NCI-H748 treated with DMSO at 0.1 percent for 48 hours (cell line): ENCODE data around the gene SH2B3.

Experiments
- DNase-seq: peaks from one replicate; lab custom pipeline; 2025; lab: John Stamatoyannopoulos, UW

SH2B3 gene

DNA sequence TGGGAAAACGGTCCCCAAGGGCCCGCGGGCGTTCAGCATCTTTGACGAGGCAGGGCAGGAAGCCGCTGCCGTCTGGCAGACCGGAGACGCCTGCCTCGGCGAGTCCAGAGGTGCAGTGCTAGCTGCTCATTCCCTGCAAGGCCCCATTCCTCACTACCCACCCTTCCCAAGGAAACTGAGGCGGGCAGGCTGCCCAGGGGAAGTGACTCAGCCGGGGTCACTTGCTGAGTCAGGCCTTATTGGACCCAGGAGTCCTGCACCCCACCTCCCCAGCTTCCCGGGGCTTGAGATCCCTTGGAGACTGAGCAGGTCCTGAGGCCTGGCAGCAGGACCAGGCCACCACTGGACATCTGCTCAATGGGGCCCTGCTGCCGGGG is 3.7 kb downstream of the SH2B3 start:
- DNase-seq, result no peak

DNA sequence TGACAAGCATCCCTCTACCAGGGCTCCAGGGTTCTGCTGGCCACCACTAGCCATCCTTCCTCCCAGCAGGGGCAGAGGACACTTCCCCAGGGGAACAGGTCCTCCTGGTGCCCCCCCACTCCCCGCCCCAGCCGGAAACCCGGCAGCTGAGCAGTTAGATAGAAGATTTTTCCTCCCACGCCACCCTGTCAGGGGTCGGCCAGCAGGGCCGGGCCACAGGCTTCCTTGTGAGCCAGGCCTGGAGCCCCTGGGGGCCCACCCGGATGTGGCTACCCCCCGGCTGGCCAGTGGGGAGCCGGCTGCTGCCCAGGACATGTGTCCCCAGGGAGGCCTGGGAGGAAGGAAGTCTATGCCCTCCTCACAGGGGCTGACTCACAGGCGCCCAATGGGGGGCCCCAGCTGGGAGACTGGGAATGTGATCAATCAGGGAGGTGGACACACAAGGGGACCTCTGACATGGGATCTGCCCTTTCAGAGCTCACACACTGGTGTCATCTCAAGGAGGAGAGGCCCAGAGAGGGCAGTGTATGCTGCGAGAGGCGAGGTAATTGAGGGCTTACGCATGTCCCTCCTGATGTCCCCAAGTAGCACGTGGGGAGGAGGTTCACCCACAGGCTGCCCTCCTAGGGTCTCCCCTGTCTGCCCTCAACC is 4.2 kb downstream of the SH2B3 start:
- DNase-seq, result no peak

DNA sequence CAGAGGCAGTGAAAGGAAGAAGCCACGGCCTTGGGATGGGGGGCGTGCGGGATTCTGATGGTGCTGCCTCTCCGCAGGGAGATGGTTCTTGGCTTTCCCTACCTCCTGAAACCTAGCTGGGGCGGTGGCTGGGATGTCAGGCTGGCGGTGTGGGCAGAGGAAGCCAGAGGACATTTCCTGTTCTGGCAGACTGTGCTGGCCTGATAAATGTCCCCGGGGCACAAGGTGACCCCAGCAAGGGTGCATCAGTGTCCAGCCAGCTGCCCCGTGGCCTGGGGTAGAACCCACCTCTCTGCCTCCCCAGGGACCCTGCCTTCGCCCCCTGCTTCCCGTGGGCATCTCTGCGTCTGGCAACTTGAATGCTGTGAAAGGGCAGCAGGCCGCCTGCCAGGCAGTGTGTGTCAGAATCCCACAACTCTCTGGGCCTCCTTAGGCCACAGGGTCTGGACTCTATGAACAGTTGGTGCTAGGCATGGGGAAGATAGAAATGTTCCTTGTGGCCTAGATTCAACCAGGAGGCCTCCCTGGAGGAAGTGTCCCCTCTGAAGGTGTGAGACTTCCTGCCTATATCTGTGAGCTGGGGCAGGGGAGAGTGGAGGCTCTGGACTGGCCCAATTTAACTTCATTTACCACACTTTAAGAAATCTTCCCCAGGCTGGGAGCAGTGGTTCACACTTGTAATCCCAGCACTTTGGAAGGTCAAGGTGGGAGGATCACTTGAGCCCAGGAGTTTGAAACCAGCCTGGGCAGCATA is 4.9 kb downstream of the SH2B3 start:
- no peak for DNase-seq

DNA sequence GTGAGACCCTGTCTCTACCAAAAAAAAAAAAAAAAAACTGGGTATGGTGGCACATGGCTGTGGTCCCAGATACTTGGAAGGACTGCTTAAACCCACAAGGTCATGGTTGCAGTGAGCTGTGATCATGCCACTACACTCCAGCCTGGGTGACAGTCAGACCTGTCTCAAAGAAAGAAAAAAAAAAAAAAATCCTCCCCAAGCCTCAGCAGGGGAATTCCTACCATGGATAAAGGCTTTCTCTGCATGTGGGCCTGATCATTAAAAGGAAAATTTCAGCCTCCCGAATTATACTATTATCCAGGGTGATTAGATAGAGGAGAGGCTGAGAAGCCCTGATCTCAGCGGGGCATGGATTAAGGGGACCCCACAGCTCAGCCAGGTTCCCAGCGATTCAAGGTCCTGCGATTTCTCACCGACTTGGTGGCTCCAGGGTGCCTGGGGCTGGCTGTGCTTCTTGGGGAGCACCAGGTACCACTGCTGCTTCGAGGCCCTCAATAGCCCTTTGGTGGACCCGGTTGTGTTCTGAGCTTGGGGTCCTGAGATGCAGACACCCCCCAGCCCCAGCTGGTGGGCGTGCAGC is 5.6 kb downstream of the SH2B3 start:
- no peak for DNase-seq

DNA sequence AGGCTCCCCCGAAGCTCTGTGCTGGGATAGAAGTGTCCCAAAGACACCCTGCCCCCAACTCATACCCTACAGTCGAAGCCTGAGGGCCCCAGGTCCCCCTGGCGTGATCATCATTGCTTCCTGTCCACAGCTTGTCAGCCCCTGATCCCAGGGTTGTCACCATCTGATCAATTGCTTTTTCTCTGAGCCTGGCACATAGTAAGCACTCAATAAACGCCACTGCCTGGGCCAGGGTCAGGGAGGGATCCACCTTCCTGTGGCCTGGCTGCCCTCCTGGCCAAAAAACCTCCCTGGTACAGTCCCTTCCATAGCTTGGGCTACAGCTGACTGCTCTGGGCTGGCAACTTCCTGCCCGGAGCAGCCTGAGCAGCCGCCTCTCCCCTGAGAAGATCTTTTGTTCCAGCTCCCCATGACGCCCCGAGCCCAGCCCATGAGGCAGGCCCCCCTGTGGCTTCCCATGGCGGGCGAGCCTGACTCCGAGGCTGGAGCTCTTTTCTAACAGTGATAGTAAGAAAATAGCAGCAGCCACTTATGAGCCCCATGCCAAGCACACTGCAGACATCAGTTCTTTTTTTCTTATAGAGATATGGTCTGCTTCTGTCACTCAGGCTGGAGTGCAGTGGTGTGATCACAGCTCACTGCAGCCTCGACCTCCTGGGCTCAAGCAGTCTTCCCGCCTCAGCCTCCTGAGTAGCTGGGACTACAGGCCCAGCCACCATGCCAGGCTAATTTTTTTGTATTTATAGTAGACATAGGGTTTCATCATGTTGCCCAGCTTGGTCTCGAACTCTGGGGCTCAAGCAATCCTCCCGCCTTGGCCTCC is 6.5 kb downstream of the SH2B3 start:
- no peak for DNase-seq

DNA sequence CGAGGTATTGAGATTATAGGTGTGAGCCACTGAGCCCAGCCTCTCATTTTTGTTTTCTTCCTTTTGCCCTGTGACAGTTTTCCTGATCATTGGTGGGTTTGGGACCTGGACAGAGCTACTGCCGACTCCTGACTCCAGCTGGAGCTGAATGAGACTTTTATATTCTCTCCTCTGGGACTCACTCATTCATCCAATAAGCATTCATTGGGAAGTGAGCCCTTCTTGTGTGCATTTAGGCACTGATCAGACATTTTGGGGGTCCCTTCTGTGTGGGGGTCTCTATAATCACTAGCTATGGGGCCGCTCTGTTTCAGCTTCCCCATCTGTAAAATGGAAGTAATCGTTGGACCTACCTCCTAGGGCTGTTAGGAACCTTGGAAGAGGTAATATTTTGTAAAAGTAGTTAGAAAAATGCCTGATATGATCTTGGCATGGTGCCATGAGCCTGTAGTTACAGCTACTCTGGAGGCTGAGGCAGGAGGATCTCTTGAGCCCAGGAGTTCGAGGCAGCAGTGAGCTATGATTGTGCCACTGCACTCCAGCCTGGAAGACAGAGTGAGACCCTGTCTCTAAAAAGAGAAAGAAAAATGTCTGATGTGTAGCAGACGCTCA is 7.2 kb downstream of the SH2B3 start:
- no peak for DNase-seq

DNA sequence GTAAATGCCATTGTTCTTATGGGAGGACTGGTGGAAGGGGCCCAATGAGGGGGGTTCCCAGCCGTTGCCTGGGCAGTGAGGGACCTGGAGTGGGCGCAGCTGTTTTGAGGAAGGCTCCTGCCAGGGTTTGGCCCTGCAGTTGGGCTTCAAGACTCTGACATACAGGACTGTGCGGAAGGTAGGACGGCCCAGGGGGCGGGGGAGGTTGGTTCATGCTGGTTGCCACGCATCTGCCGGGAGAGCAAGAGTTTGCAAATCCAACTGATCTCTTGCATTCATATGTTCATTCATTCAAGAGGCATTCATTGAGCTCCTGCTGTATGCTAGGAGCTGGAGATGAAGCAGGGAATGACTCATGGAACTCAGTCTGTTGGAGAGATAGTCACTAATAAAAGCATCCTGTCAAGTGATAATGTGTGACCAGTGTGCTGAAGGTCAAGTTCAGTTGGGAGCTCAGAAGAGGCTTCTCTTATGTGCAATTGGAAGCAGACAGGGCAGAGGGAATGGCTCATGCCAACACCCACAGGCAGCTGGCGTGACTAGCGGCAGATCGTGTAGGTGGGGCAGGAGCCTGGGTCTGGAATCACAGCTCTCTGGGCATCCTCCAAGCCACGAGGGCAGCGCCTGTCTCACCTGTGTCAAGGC is 7.8 kb downstream of the SH2B3 start:
- DNase-seq, result no peak

DNA sequence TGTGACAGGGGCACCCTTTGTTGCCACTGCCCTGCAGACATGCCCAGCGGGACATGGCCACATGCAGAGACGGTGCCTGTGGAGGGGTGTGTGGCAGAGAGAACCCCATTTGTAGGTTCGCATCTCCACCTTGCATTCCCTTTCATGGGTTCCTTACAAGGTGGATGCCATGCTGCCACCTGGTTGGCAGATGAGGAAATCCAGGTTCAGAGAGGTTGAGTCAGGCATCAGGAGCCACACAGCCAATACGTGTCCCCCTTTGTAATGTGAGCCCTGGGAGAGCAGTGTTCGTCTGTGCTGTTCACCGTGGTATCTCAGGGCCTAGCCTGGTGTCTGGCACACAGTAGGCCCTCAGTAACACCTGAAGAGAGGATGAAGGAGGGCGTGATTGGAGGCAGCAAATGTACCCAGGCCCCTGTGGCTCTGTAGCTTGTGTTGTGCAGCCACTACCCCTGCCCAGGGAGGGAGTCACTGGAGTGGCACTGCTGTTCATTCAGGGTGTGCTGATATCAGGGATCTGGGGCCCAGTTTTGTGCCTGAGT is 9.1 kb downstream of the SH2B3 start:
- DNase-seq, result no peak

DNA sequence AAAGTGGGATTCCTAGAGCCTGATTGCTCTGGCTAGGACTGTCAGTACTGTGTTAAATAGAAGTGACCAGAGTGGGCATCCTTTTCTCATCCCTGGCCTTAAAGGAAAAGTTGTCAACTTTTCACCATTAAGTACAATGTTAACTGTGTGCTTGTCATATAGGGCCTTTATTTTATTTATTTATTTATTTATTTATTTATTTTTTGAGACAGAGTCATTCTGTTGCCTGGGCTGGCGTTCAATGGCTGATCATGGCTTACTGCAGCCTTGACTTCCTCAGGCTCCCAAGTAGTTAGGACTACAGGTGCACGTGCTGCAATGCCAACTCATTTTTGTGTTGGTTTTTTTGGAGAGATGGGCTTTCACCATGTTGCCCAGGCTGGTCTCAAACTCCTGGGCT is 11.6 kb downstream of the SH2B3 start:
- no peak for DNase-seq

DNA sequence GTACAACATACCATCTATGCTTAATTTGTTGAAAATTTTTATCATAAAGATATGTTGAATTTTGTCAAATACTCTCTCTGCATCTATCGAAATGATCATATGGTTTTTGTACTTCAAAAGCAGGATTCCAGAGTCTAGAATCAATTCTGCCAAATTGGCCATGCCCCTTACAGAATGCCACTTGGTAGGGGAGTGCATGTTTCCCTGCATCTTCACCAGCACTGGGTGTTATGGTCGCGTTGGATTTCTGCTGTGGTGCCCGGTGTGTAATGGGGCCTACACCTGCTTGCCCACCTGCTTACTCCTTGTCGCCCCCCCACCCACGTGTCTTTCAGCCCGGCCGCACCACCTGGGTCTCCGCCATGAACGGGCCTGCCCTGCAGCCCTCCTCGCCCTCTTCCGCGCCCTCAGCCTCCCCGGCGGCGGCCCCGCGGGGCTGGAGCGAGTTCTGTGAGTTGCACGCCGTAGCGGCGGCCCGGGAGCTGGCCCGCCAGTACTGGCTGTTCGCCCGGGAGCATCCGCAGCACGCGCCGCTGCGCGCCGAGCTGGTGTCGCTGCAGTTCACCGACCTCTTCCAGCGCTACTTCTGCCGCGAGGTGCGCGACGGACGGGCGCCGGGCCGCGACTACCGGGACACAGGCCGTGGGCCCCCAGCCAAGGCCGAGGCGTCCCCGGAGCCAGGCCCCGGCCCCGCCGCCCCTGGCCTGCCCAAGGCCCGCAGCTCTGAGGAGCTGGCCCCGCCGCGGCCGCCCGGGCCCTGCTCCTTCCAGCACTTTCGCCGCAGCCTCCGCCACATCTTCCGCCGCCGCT is 12.3 kb downstream of the SH2B3 start:
- DNase-seq, result no peak

DNA sequence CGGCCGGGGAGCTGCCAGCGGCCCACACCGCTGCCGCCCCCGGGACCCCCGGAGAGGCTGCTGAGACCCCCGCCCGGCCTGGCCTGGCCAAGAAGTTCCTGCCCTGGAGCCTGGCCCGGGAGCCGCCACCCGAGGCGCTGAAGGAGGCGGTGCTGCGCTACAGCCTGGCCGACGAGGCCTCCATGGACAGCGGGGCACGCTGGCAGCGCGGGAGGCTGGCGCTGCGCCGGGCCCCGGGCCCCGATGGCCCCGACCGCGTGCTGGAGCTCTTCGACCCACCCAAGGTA is 12.8 kb downstream of the SH2B3 start:
- no peak for DNase-seq

DNA sequence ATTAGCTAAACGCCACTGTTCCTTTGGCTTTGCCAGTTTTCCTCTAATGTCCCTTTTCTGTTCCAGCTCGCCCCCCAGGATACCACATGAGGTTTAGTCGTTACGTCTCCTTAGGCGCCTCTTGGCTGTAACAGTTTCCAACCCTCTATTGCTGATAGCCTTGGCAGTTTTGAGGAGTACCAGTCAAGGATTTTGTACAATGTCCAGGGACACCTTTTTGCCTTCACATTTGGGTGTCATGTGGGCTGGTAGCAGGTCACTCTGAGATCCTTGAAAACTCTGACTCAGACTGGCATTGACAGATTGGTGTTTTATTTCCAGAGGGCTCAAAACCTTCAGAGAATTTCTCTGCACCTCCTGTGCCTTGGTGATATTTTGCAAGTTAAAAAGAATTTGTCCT is 14.1 kb downstream of the SH2B3 start:
- no peak for DNase-seq

DNA sequence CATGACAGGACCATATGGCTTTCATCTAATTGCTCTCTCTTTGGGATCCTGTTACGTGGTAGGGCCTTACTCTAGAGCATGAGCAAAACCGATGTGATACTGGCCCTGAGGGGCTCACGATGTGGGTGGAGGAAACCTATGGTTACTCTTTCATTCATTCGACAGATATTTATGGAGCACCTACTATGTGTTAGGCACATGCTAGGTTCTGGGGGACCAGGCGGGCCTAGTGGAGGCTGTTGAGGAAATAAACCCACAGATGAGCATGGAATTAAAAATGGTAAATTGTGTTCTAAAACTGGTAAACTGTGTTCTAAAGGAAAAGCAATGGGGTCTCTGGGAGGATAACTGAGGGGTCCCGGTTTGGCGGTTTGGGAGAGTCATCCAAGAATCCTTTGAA is 14.8 kb downstream of the SH2B3 start:
- DNase-seq, result no peak

DNA sequence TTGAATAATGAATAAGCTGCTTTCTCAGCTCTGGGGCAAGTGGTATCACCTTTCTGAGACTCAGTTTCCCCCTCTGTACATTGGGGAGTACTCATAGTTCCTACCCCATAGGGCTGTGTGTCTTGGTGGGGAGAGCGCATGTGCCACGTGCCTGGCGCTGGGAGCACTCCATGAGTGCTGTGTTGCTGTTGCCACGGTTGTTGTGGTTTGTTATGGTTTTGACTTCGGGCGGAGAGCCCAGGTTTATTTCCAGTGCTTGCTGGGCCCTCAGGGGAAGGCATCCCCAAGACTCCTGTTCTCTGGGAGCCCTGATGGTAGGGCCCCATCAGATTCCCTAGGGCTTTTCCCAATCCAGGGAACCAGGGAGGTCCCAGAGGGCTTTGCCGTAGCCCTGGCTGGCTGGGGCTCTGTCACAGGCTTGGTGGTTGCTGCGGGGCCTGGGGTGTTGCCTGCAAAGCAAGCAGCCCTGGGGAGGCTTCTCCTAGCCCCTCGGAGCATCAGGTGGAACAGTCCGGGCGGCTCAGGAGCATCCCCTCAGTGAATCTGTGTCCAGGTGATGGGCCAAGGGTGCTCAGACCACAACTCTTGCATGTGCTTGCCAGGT is 18.6 kb downstream of the SH2B3 start:
- no peak for DNase-seq

DNA sequence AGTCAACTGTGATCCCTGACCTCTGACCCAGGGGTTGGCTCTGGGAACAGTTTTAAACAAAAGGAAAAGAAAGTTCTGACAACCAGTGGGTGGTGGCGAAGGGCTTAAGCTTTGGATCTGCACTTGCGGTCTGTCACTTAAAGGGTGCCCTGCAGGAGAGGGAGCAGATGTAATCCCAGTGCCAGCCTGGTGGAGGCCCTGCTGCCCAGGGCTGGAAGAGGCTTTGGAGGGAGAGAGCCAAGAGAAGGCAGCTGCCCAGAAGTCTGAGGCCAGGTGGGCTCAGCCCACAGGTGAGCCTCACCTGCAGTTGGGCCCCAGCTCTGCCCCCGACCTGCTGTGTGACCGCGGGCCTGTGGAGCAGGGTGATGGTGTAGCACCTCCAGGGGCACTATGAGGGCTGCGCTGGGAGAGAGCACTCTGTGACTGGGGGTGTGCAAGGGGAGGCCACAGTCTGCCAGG is 19.1 kb downstream of the SH2B3 start:
- no peak for DNase-seq

DNA sequence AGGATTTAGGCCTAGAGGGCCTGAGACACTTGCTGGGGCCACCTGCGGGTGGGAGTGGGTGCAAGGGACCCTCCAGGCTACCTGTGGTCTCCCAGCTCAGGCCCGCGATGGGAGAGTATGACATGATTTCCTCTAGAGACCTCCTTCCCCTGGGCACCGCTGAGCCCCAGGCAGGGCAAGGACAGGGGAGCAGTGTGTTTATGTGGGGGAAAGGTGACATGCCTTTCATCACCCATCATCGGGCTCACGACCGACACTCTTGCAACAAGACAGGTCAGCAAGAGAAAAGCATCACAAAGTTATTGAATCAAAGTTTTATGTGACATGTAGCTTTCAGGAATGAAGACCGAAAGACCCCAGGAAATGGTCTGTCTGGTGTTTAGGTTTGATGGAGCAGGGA is 19.9 kb downstream of the SH2B3 start:
- no peak for DNase-seq

DNA sequence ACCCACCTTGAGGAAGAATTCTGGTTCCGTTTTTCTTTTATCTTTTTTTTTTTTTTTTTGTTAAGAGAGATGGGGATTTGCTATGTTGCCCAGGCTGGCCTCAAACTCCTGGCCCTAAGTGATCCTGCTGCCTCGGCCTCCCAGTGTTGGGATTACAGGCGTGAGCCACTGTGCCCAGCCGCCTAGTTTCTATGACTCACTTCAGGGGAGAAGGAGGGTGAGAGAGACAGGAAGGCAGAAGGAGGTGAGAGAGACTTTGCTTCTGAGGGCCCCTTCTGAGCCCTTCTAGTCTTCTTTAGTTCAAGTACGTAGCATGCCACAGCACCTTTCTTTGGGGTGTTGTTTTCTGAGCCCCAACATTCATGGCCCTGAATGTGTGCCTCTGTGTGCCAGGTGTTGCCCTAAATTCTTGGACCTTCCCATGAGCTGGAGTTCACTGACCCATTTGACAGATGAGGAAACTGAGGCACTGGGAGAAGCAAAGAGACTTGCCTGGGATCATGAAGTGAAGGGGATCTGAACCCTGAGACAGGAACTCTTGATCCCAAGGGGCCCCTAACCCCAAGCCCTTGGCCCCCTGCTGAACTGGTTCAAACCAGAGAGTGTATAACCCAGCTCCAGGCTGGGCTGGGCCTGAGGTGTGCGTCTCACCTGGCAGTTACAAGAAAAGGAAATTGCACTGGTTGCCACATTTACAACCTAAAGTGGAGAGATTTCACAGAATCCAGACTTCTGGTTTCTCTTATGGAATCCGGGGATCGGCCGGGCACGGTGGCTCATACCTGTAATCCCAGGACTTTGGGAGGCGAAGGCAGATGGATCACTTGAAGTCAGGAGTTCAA is 20.8 kb downstream of the SH2B3 start:
- no peak for DNase-seq

DNA sequence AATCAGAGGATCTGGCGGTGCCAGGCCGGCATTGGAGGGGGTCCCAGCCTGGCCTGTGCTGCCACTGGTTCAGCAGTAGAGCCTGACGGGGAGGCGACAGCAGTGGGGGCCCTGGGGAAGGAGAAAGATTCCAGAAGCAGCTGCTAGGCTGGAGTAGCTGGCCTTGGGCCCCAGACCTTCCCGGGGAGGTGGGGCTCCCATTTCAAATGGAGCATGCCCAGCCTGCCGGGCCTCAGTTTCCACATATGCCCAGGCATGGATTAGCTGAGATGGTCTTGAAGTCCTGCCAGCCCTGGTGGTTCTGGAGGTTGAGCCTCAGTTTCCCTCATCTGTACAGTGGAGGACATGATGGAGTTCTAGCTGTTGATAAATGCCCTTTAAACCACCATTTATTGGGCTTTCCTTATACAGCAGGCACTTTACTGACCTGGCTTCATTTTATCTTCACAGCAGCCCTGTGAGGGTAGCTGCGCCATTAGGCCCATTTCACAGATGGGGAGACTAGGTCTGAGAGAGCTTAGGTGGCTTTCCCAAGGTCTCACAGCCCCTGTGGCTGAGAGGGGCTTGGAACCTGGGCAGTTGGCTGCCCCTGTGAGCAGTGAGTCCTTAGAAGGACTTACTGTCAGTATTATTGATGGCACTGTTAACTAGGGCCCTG is 21.8 kb downstream of the SH2B3 start:
- no peak for DNase-seq
